ENCODE results near the gene NPHP4.

NPHP4 gene

DNA sequence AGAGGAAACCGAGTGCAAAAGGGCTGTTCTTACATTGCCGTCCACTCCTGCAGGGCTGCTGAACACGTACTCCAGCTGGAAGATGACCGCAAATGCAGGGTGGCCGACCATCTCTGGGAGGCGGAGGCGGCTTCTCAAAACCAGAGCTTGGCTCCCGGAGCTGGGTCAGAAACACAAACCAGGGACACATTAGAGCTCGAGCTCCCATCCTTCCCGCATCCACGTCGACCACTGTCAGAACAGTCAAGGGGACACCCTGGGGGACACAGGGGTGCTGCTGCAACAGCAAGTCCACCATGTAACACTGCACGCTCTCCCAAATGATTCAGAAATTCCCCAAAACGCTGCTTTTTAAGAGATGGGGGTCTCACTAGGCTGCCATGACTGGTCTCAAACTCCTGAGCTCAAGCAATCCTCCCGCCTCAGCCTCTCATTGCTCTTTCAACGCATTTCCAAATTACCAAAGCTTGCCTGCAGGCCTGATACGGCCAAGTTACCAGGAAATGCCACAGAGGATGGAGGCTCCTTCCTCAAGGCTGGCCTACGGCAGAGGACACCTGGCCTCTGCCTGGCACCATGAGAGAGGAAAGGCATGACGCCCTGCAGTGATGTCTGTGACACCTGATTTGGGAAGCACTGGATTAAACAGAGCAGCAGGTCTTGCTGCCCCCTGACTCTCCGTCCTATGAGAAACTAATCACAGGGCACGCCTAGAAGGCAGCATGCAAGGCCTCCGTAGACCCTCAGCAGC lies 45.0 kb downstream of the NPHP4 start:
- DNase-seq, result no peak

DNA sequence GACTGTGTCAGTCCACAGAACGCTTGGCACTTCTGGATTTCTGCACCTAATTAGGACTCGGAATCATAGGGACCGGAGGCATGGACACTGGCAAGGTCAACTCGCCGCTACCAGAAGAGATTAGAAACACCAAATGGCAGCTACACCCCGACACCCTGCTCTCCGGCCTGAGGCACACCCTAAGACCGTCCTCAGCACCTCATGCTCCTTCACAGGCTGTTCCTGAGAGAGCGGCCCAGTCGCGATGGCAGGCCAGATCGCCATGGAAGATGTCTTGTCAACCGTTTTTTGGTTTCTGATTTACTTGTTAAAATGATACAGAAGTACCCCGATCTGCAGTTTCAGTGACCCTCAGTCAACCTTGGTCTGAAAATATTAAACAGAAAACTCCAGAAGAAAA lies 46.8 kb downstream of the NPHP4 start:
- no peak for DNase-seq

DNA sequence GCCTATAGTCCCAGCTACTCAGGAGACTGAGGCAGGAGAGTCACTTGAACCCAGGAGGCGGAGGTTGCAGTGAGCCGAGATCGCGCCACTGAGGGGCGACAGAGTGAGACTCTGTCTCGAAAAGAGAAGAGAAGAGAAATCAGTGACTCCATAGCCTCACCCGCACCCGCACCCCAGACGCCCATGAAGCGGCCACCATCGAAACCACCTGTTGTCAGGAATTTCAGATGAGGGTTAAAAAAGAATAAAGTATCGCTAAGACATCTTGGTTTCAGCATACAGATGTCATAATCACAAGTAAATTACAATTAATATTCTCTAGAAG lies 47.4 kb downstream of the NPHP4 start:
- DNase-seq, result no peak

DNA sequence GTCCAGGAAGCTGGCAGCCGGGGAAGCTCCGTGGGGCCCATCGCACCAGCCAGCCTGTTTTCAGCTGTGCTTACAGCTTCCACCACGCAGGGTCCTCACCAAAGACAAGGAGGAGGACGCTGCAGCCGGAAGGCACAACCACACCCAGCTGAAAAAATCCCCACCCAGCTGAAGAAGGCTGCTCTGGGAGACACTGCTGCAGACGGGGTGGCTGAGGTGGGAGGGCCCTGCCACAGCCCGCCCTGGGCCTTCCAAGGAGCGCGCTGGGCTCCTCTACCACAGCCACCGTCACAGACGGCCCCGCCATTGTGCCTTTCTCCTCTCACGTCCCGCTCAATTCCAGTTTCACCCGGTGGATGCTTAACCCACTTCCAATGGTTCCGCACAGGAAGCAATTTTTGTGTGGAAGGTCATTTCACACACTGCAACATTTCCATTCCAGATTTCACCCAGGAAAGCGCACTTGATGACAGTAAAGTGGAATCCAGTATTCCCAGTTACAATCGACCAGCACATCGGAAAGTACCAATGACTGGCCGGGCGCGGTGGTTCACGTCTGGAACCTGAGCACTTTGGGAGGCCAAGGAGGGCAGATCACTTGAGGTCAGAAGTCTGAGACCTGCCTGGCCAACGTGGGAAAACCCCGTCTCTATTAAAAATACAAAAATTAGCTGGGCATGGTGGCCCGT lies 47.9 kb downstream of the NPHP4 start:
- no peak for DNase-seq

DNA sequence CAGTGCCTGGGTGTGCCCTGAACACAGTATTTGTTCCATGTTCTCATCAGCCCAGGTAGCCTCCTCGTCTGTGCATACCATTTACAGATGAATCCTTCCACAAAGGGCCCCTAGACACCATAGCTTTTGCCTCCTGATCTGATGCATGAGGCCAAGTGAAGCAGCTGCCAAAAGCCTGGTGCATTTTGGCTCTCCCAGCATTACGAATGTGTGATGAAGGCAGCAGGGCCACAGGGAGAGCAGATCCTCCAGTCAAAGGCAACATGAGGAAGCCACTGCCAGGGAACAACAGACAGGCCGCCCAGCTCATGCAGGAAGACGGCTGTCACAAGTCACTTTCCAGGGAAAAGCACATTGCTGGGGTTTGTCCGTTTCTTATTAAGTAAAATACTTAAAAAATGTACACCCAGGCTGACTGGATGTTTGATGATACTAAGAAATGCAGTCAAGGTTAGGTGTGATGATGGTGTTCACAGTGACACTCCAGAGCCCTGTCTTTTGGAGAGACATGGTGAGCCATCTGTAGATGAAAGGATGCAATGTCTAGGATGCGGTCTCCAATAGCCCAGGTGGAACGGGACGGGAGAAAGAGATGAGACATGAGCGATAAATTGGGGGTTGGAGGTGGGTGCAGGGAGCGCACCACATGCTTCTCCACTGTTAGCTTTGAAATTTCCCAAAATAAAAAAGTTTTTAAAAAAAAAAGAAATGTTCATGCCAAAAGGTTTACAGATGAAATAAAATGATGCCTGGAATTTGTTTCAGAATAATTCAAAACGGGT lies 48.7 kb downstream of the NPHP4 start:
- no peak for DNase-seq

DNA sequence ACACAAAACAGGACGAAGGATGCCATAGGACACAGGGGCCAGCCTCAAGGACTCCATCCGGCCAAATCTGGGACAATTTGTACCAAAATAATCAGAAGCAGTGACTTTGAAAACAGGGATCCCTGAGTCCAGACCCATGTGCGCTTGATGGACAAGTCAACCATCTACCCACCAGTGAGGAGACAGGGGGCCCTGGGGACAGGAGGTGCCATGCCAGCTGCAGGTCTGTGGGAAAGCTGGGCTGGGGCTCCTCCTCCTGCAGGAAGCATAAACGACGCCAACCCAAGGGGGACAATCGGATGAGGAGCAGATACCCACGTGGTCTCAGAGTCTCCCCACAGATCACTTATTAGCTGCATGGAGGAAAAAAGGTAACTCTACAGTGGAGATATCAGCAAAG lies 50.6 kb downstream of the NPHP4 start:
- no peak for DNase-seq

DNA sequence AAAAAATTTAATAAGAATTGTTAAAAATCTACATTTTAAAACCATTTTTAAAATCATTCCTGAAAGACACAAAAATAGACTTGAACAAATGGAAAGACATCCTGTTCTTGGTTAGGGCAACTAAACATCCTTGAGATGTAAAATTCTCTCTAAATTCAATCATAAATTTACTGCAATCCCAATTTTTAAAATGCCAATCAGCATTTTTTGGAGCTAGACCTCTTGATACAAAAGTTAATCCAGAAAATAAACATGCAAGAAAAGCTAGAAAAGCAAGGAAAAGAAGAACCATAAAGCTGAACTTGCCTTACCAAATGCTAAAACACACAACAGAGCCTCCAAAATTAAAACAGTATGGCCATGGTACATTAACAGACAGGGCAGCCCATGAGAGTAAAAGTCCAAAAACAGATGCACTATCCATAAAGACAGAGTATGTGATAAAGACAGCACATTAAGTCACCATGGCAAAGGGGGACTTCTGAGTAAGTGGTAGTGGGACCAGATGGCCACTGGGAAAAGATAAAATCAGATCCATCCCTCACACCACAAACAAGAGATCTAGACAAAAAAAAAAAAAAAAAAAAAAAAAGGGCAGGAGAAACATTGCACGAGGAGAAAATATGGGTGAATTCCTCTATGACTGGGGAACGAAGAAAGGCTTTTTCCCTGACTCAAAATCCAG lies 51.4 kb downstream of the NPHP4 start:
- no peak for DNase-seq

DNA sequence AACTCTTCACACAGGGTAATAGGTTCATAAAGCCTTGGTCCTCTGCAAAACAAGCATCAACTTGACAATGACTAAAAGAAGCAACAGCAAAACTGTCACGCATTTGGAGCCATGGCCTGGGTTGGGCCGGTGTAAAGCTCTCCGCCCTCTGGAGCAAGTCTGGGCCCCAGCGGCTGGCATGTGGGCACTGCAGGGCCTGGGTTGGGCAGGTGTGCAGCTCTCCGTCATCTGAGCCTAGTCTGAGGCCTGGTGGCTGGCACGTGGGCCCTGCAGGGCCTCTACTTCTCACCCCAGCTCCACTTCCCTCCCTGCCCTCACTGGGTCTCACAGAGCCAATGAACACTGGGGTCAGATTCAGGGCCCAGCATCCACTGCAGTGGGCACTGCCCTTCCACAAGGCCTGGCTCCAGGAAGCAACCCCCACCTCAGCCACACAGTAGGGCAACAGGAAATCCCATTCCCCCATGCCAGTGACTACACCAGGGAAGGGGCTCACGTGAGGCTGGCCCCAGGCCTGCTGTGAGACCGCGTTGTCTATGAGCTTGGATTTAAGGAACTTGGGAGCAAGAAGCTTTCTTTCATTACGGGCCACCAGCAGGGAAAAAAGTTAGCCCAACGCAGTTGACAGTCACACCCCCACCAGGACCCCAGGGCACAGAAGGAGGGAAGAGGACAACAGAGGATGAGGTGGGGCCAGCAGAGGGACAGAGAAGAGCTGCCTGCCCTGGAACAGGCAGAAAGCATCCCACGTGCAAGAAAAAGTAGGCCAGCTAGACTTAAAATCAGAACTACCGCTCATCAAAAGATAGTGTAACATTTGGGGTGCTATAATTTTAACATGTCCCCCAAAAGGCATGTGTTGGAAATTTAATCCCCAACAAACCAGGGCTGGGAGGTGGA lies 52.7 kb downstream of the NPHP4 start:
- no peak for DNase-seq

DNA sequence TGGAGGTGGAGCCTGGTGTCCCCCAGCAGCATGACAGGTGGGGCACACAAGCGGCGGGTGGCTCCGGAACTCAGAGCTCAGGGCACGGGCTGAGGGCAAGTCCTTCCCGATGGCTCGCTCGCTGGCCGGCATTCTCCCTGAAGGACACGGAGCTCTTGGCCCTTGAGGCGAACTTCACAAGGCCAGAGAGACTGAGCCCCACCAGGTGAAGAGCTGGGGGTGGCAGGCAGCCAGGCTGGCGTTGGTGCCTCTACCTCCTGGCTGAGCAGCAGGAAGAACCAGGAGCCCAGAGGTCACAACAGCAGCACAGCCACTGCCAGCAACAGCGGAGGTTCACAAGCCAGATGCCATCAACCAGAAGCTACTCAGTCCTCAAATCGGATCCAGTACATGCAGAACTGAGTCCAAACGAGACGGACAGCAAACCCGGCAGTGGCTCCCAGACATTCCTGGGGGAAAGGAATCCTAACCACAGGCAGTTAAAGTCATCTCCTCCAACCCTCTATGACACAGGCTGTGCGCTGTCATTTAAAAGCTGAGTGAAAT lies 54.1 kb downstream of the NPHP4 start:
- DNase-seq, result no peak

DNA sequence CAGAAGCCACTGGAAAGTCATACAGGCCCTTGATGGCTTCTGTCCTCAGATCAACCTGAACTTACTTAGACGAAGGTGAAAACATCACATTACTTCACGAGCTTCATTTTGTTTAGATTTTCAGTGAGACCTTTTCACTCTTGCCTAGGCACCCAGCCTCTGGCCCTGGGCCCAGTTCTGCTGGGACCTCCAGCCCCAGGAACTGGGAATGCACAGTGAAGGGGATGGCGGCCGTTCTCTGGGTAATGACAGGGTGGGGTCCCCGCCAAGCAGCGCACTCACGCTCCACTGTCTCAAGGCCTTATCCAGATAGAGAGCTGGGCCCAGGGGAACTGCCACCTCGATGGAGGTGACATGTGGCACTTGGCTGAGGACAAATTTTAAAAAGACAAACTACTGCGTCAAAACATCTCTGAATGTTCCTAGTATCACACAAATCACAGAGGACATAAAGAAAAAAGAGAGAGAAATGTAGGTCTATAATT lies 54.8 kb downstream of the NPHP4 start:
- no peak for DNase-seq

DNA sequence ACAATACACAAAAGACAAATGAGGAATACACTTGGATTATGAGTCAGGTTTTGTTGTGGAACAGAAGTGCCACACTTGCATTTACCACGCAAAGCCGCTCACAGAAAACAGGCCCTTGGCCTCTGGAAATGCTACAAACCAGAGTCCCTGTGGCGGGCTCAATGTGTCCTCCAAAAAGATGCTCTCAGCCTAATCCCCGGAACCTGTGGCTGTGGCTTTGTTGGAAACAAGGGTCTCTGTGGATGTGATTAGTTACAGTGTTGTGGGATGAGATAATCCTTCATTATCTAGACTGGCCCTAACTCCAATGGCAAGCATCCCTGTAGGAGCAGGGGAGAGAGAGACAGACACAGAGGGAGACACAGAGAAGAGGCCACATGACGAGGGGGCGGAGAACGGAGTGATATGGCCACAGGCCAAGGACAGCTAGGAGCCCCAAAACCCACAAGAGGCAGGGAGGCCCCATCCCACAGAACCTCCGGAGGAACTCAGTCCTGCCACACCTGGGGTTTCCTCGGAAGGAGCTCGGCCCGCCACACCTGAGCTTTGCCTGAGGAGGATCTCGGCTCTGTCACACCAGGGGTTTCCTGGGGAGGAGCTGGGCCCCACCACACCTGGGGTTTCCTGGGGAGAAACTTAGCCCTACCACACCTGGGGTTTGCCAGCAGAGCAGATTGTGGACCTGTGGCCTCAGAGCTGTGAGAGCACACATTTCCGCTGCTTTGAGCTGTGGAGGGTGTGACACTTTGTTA lies 55.4 kb downstream of the NPHP4 start:
- DNase-seq, result no peak

DNA sequence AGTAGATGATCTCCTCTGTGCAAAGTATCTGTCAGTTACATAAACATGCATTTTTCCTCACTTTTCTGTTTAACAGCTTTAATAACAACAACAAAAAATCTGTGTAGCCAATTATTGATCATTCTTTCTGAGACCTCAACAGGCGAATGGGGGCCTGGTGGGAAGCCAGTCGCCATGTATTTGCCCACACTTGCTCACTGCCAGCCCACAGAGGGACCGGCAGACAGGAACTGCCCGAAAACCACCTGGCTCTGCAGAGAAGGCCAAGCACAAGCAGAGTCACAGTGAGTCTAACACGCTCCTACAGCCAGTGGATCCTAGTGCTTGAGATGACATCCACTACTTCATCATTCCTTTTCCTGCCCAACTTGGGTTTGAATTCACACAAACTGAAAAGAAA lies 56.1 kb downstream of the NPHP4 start:
- no peak for DNase-seq

DNA sequence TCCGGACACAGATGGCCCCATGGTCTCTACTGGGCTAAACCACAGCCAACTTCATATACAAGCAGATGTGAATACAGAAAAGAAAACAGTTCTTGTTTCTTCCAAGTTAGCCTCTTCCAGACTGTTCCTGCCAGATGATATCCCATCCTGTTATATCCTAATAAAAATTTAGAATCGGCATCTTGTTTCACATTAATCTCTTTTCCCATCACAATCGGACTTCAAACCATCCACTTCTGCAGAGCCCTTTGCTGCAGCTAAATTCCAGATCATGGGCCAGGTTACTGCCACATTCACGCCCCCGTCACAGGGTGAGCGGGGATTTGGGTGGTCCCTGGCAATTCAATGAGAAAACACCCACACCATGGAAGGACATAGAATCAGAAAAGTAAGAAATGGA lies 57.2 kb downstream of the NPHP4 start:
- DNase-seq, result no peak

DNA sequence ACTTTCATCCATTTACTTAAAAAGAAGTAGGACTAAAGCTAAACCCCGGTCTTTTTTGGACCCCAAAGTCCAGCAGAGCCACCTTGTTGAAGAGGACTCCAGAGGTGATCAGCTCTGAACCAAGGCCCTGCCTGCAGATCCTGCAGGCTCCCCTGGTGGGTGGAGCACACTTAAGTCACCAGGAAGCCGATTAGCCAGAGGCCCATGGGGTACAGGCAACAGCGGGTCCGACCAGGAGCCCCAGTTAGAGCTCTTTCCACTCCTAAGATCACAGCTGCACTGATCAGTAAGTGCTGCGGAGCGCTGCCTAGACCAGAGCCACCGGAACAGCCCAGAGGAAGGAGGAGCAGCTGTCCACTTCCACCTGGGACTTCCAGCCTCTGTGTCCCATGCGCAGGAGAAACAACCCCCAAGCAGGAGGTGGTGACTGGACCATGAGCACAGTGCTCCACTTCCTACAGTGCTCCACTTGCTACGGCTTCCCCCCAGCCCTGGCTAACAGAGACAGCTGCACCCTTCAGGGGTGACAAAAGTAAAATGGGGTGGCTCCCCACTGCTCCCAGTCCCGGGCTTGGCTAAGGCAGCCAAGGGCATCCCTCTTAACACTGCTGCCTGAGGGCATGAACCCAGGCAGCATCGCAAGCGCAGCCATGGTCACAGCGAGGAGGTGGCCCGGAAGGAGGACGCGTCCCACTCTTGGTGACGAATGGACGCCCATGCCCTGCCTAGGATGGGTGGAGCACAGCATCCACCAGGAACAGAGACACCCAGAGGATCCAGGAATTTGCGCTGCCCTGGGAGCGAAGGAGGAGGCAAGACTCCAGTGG lies 58.0 kb downstream of the NPHP4 start:
- DNase-seq, result no peak

DNA sequence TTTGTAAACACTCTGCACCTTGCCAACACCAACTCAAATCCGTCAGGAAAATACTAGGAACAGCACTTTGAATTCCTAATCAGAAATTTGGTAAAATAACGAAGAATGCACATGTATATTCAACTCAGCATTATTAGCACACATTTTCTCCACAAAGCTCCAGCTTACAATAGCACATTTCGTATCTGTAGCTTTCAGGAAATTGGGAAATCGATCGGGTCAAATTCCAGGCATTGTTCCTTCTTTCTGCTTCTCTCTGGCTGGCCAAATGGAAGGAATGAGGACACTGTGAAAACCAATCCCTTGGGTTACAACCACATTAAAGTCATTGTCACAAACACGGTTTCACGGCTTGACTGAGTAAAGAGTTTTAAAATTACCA lies 58.6 kb downstream of the NPHP4 start:
- DNase-seq, result no peak

DNA sequence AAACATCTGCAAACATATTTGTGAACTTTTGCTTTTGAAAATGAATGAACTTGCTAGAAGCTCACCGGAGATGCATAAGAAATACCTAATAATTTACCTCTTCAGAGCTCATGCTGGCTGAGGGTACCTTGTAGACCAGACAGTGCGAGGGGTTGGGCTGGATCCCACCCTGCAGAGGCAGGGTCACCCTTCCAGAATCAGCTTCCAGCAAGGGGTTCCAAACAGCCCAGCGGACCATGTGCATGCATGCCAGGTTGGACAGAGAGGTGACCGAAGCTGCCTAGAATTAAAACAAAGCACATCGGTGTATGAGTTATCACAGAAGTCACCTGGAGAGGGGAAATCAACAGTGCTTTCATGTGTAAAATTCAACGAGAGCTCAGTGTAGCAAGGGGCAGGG lies 59.2 kb downstream of the NPHP4 start:
- no peak for DNase-seq

DNA sequence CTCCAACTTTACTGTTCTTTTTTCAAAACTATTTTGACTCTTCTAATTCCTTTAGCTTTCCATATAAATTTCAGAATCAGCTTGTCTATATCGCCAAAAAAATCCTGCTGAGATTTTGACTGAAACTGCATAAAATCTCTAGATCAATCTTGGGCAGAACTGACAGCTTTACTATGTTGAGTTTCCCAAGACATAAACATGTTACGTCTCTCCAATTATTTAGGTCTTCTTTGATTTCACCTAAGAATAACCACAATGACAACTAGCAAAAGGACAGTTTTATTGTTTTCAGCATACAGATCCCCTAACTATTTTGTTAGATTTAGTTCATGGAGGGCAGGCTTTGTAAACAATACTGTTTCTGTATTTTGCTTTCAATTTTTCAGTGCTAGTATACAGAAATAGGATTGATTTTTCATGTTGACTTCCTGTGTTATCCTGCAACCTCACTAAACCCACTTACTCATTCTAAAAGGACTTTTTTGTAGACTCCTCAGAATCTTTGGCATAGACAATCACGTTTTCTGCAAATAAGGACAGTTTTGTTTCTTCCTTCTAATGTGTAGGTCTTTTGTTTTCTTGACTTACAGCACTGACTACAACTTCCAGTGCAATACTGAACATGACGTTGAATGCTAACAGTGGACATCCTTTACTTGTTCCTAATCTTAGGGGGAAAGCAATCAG lies 63.4 kb downstream of the NPHP4 start:
- no peak for DNase-seq

DNA sequence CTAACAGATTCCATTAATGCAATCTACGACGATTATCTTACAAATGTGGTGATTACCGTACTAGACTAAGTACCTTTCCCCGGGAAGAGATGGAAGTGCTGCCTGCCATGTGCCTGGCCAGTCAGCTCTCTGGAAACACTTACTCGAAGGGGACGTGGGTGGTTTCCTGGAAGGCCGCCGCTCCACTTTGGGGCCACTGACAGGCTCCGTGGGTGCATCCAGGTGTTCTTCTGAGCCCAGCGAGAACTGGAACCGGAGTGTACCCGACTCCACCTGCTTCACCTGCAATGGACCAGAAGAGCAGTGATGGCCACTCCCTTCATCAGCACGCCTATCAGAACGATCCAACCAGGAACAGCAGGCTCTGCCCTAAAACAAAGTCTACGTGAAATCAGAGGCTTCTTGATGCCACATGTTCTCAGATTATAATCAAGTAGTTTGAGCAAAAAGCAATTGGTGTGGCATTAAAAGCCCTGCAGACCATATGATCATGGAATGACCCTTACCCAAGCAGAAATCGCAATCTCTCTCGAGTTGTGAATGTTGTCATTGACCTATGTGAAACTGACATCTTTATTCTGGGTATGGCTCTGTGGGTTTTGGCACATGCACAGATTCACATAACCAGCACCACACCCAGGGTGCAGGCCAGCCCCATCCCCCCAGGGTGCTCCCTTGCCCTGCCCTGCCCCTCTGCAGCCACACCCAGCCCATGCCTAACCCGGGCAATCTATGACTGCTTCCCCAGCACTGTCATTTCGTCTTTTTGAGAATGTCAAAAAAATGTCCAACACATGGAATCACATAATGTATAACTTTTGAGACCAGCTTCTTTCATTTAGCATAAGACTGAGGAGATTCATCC lies 64.5 kb downstream of the NPHP4 start:
- no peak for DNase-seq

All from NCI-H446 treated with DMSO at 0.1 percent for 48 hours (cell line).